Stimulated activated CD8-positive, alpha-beta memory T cell treated with anti-CD3 and anti-CD28 coated beads, Interleukin-2, amount 100 ng/mL, for 1 hour (primary cell): ENCODE data around the gene NOX4.
"Not testable (repeated sequence)": the region's sequence is repeated elsewhere in the genome, so short reads cannot be mapped to it uniquely, and the experiment has no call there.

Experiments
- DNase-seq, 2 donors: peaks; one replicate each; pipeline ENCODE4 v3.0.0-alpha.2; 2020; ENCODE audit warnings: low read depth in 2 of 2

Gene NOX4

GRCh38 chr11:89379976-89380771 lies 111.0 kb downstream of the NOX4 start:
- not testable (repeated sequence) for DNase-seq

DNA sequence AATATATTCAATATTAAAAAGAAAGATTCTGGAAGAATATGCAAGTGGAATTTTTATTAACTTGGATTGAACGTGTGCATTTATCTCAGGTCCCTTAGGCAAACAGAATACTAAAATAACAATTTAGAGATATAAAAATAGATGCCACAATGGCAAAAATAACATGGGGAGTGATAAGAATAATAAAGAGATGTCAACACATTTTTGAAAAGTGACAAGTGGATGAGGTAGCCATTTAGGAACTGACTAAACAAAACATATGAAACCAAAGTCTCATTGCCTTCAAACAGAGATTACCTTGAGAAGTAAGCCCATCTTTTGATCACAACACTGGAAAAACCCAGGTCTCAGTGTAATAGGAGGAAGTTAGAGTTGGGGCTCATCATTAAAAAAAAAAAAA lies 112.2 kb downstream of the NOX4 start:
- DNase-seq = not testable (repeated sequence)

DNA sequence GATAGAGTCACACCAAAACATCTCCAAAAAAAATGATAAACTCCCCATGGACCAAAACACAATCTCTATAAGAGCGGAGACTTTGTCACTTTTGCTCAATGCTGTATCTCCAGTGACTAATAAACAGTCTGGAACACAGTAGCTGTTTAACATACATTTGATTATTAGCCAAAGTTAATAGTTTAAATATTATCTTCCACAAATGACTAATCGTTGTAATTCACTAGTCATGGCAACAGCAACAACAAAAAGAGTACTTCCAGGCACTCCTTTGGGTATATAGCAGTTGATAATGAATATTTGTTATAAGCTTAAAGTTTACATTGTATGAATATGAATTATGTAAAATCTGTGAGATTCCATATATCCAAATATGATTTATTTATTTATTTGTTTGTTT lies 121.8 kb downstream of the NOX4 start:
- DNase-seq = not testable (repeated sequence)

- not testable (repeated sequence) for DNase-seq
Measured at GRCh38 chr11:89364856-89365255, 126.3 kb downstream of the NOX4 start.

GRCh38 chr11:89361734-89362133 lies 129.4 kb downstream of the NOX4 start:
- DNase-seq = no peak

DNA sequence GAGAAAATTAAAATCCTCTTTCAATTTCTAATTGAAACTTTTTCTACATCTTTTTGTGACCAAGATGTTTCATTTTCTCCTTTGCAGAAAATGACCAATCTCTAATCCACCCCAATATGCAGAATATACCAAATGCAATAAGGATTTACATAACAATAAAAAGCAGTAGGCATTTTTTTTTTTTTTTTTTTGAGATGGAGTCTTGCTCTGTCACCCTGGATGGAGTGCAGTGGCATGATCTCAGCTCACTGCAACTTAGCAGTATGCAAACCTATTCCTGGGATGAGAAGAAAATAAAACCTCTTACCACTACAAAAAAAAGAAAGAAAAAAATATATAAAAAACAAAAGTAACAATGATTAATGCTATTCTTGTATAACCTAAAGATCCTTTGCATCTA lies 132.0 kb downstream of the NOX4 start:
- not testable (repeated sequence) for DNase-seq

- no peak for DNase-seq
Measured at GRCh38 chr11:89358761-89359160, 132.4 kb downstream of the NOX4 start.

GRCh38 chr11:89355646-89356045 lies 135.5 kb downstream of the NOX4 start:
- no peak for DNase-seq

DNA sequence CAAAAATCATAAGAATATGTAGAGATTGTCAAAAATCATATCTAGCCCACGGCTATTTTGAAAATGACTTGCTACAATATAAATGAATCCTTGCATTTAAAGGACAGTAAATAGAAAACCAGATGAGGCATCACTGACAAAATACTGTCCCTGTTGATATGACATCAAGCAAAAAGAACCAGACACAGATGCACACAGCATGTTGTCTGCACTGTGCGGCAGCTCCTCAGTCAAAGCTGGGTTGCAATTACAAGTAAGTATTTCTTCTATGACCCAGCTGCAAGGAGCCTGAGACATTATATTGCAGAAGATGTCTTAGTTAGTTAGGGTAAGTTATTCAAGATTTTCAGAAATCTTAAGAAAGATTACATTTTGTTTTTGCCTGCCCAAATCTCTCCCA lies 136.7 kb downstream of the NOX4 start:
- DNase-seq = not testable (repeated sequence)

GRCh38 chr11:89347071-89347470 lies 144.1 kb downstream of the NOX4 start:
- DNase-seq = no peak

DNA sequence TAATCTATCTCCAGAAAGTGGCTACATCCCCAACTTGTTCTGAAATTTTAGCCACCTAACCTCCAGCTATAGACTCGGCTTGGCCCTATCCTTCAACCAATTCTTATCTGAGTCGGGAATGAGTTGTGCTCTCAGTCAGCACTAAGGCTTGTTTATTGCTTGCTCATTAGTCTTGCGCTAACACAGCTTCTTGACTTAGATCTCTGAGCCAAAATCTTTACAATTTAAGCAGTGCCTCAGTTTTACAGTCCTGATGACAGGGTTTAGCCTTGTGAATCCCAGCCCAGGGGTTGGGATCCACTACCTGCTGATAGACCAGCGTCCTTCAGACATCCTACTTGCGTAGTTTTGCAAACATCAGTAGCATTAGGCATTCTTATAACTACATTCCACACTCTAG lies 144.6 kb downstream of the NOX4 start:
- no peak for DNase-seq

GRCh38 chr11:89342880-89343572 lies 148.1 kb downstream of the NOX4 start:
- DNase-seq = not testable (repeated sequence)

- not testable (repeated sequence) for DNase-seq
Measured at GRCh38 chr11:89340450-89340849, 150.7 kb downstream of the NOX4 start.

DNA sequence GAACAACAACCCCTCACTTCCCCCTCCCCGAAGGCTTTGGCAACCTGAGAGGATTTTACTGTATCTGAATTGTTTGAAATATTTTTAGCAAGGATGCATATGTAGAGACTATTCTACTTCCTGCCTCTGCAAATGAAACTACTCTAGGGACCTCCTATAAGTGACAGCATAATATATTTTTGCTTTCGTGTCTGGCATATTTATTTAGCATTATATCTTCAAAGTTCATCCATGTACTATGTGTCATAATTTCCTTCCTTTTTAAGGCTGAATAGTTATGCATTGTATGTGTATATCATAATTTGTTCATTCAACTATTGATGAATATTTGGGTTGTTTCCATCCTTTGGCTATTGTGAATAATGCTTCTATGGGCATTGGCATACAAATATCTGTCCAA lies 153.1 kb downstream of the NOX4 start:
- not testable (repeated sequence) for DNase-seq

DNA sequence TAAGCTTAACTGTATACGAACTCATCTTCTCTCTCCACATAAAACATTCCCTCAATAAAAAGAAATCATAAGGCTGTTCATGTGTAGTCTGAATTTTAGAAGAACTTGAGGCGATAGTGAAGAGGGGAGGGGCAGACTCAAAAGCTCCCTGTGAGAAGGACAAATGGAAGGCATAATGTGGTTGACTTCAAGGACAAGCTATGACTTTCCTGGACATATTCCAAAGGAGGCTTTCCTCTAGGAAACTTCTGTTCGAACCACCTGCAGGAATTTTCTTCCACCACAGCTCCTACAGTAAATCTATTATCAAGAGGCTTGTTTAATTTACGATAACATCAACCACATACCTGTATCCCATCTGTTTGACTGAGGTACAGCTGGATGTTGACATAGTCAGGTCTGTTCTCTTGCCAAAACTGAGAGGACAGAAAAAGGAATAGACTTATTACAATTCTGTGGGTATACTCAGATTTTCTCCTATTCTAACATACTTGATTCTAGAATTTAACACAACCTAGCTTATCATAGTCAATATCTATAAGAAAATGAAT lies 154.0 kb downstream of the NOX4 start:
- not testable (repeated sequence) for DNase-seq

DNA sequence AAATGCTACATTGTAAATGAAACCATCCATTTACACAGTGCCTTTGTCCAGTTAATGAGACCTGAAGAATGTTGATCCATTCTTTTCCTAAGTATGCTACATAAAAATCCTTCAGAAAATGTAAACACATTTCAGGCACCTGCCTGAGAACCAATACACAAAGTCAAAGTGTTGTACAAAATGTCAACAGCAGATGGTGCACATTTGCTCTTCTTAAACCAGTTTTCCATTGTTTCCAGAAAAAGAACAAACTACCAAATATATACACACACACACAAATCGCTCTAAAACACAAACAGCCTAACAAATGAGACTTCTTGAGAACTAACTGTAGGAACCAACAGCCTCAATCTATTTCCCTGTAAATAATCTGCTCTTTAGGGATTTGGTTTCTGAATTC lies 157.5 kb downstream of the NOX4 start:
- DNase-seq = not testable (repeated sequence)

GRCh38 chr11:89331940-89332339 lies 159.2 kb downstream of the NOX4 start:
- not testable (repeated sequence) for DNase-seq

GRCh38 chr11:89327885-89328284 lies 163.3 kb downstream of the NOX4 start:
- DNase-seq = no peak

DNA sequence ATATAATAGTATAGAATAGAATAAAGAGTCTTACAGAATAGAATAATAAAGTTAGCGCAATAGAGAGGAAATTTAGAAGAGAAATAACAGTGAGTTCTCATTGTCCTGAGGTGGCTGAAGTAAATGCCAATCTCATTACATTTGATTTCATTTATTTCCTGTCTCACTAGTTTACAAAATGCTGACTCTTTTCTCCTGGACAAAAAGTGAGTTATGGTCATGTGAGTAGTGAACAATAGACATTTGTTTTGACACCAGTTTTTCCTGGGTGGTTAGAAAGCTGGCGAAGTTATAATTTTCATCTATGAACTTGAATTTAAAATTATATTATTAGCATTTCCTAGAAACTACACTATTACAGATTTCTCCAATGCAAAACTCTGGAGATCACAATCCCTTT lies 169.8 kb downstream of the NOX4 start:
- DNase-seq = no peak

- DNase-seq = not testable (repeated sequence)
Measured at GRCh38 chr11:89310607-89311006, 180.6 kb downstream of the NOX4 start.

GRCh38 chr11:89309321-89309985 lies 181.7 kb downstream of the NOX4 start:
- DNase-seq = not testable (repeated sequence)

DNA sequence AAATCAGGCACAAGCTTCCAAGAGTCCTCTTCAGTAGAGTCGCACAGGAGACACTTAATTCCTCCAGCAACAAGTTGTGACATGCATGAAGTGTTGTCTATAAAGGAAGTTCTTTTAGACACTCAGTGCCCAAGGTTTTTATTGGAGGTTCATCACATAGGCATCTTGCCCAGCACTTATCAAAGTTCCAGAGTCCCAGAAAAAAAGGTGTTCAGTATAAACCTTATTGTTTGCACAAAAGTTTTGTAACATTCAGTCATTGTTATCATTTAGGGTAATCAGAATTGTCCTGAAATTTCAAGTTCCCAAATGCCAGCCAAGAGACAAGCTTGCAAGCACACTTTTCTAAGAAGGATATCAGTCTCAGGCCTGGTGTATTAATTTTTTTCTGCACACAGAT lies 182.9 kb downstream of the NOX4 start:
- not testable (repeated sequence) for DNase-seq
